ENCODE measurements around the gene SLC41A3.

Gene SLC41A3

DNA sequence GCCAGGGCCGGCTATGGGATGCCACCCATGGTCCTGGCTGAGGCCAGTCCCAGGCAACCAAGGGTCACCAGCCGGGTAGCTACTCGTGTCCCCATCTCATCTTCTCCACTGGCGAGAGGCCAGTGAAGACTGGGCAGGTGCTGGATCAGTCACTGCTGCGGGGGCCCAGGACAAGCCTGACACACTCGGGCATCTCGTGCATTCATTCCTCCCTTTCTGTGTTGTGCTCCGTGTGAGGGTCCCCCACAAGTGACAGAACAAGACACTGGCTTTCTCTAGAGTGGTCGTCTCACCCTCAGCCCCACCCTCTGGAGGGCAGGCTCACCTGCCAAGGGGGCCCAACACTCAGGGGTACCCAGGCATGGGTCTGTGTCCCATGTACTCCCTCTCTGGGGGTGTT, 66.6 kb downstream of the SLC41A3 start:
- H3K36me3 ChIP-seq, result no peaks in the 10 kb centered on the region
- TF ChIP-seq, protein P1, sequence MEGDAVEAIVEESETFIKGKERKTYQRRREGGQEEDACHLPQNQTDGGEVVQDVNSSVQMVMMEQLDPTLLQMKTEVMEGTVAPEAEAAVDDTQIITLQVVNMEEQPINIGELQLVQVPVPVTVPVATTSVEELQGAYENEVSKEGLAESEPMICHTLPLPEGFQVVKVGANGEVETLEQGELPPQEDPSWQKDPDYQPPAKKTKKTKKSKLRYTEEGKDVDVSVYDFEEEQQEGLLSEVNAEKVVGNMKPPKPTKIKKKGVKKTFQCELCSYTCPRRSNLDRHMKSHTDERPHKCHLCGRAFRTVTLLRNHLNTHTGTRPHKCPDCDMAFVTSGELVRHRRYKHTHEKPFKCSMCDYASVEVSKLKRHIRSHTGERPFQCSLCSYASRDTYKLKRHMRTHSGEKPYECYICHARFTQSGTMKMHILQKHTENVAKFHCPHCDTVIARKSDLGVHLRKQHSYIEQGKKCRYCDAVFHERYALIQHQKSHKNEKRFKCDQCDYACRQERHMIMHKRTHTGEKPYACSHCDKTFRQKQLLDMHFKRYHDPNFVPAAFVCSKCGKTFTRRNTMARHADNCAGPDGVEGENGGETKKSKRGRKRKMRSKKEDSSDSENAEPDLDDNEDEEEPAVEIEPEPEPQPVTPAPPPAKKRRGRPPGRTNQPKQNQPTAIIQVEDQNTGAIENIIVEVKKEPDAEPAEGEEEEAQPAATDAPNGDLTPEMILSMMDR (IDR thresholded peaks at IDR 0.05; ENCODE audit: low read depth, low read length), result no peak
- no peaks in the 10 kb centered on the region for H3K27me3 ChIP-seq
- DNase-seq, result no peak
- H3K4me3 ChIP-seq (ENCODE audit: low read depth, low read length), result no peak overlapping the region
- H3K9me3 ChIP-seq, result no peaks in the 10 kb centered on the region
- no peaks in the 10 kb centered on the region for H3K4me1 ChIP-seq

DNA sequence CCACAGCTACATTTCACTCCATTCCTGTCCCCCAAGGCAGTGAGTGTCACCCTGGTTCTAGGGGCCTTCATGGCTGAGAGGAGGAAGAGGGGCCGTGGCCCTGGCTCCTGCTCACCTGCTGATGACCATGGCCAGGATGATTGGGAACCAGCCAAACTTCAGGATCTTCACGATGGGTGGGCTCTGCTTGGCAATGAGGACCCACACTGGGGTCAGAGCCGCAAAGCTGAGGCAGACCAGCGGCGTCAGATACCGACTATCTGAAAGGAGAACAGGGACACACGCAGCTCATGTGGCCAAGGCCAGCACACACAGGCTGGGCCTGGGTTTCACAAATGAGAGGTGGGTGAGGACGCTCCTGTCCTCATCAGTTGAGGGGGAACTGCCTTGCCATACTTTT, 67.3 kb downstream of the SLC41A3 start:
- Histone ChIP-seq H3K4me1 (no peaks in the 10 kb centered on the region), H3K4me3 (ENCODE audit: low read depth, low read length) (no peak overlapping the region), H3K9me3 (no peaks in the 10 kb centered on the region), H3K27me3 (no peaks in the 10 kb centered on the region), H3K36me3 (no peaks in the 10 kb centered on the region)
- TF ChIP-seq, protein P1 (IDR thresholded peaks at IDR 0.05; ENCODE audit: low read depth, low read length), result no peak
- DNase-seq, result no peak

DNA sequence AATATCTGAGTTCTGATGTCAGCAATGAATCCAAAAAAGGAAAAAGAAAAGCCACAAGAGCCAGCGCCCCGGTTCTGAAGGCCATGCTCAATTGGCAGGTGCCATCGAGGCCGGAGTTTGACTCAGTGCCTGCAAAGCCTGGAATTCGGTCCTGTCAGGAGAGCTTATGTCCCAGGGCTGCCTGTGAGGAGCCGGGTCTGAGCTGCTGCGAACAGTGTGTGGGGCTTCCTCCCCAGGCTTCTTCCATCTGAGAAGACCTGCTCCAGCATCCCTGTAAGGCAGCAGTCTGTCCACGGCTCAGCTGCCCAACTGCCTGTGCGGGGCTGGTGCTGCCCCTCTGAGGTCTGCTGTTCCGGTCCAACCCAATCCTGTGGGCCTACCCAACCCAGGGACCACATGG, 68.8 kb downstream of the SLC41A3 start:
- Histone ChIP-seq H3K9me3 (no peaks in the 10 kb centered on the region), H3K36me3 (no peaks in the 10 kb centered on the region), H3K27me3 (no peaks in the 10 kb centered on the region), H3K4me3 (ENCODE audit: low read depth, low read length) (no peak overlapping the region), H3K4me1 (no peaks in the 10 kb centered on the region)
- no peak for DNase-seq
- TF ChIP-seq, protein P1 (IDR thresholded peaks at IDR 0.05; ENCODE audit: low read depth, low read length), result no peak

DNA sequence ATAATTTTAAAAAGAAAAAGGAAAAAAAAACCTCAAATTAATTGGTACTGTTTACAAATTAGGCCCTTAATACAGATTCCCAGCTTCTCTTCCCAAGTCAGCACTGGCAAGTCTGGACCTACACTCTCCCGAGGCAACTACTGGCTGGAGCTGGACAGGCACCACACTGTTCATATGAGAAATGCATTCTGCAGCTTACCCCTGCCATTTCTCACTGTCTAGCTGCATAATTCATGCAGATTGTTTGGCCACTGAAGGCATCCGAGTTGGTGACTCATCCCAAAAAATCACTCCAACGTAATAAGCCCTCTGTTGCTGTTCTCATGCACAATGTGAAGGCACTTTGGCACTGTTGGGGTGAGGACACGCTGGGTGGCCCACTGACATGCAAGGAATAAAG, 69.7 kb downstream of the SLC41A3 start:
- no peaks in the 10 kb centered on the region for H3K27me3 ChIP-seq
- DNase-seq, result no peak
- no peak overlapping the region for H3K4me3 ChIP-seq (ENCODE audit: low read depth, low read length)
- no peaks in the 10 kb centered on the region for H3K4me1 ChIP-seq
- TF ChIP-seq, protein P1 (IDR thresholded peaks at IDR 0.05; ENCODE audit: low read depth, low read length), result no peak
- H3K36me3 ChIP-seq, result no peaks in the 10 kb centered on the region
- H3K9me3 ChIP-seq, result no peaks in the 10 kb centered on the region

DNA sequence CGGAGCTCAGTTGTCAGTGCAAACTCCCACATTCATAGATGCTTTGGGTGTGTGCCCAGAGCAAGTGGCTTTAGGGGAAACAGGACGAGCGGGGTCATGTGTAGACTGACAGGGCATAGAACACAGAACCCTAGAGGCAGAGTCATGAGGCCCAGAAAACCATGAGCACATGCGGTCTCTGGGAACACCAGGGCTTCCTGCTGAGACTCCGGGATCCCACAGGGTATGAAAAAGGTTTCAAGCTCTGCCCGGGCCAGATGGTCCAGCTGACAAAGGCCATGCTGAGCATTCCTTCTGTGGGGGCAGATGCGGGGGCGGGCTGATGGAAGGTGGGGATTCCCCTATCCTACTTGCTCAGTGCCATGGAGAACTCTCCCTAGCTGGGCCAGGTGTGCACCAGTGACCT, 70.2 kb downstream of the SLC41A3 start:
- TF ChIP-seq, protein P1 (IDR thresholded peaks at IDR 0.05; ENCODE audit: low read depth, low read length), result no peak
- no peaks in the 10 kb centered on the region for H3K36me3 ChIP-seq

DNA sequence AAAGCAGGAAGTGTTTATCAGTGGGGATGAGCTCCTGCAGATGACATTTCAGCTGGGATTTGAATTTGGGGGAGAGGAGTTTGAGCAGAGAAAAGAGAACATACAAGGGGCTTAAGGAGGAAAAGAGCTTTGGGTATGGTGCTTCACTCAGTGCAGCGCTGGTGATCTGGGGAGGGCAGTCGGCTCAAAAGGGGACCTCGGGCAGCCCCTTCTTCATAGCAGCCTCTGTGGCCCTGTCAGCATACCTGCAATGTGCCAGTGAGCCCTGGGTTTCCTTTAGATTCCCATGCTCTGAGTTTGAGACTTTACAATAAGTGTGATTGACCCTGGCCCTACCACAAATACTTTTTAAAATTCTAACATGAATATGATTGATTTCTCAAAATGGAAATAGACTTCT, 74.7 kb downstream of the SLC41A3 start:
- H3K4me3 ChIP-seq (ENCODE audit: low read depth, low read length), result no peak overlapping the region
- no peaks in the 10 kb centered on the region for H3K36me3 ChIP-seq
- no peaks in the 10 kb centered on the region for H3K4me1 ChIP-seq
- TF ChIP-seq, protein P1 (IDR thresholded peaks at IDR 0.05; ENCODE audit: low read depth, low read length), result no peak
- H3K9me3 ChIP-seq, result no peaks in the 10 kb centered on the region
- no peaks in the 10 kb centered on the region for H3K27me3 ChIP-seq
- DNase-seq, result no peak

More for the DNA sequence above, 70.2 kb downstream of the SLC41A3 start:
- Histone ChIP-seq H3K4me1 (no peaks in the 10 kb centered on the region), H3K27me3 (no peaks in the 10 kb centered on the region), H3K4me3 (ENCODE audit: low read depth, low read length) (no peak overlapping the region), H3K9me3 (no peaks in the 10 kb centered on the region)
- no peak for DNase-seq
